ENCODE measurements around the gene ARF5.

The ARF5 gene

GRCh38 chr7:127638197-127638596 lies 50.0 kb downstream of the ARF5 start:
- TF ChIP-seq CTCF (conservative IDR thresholded peaks at IDR 0.05) (no peak), ZFX (IDR thresholded peaks at IDR 0.05) (no peak)
- H3K27ac ChIP-seq: no peak overlapping the region

All from C4-2B (cell line).